HG03064 (cell line): ENCODE data around the gene ALKBH6.

Experiments
- ATAC-seq: cut with Tn5 transposase; IDR thresholded peaks from one replicate; pipeline ENCODE4 v1.9.1; 2021; ENCODE audit warnings: low read depth; ENCODE audit not compliant: unreplicated experiment

The ALKBH6 gene

DNA sequence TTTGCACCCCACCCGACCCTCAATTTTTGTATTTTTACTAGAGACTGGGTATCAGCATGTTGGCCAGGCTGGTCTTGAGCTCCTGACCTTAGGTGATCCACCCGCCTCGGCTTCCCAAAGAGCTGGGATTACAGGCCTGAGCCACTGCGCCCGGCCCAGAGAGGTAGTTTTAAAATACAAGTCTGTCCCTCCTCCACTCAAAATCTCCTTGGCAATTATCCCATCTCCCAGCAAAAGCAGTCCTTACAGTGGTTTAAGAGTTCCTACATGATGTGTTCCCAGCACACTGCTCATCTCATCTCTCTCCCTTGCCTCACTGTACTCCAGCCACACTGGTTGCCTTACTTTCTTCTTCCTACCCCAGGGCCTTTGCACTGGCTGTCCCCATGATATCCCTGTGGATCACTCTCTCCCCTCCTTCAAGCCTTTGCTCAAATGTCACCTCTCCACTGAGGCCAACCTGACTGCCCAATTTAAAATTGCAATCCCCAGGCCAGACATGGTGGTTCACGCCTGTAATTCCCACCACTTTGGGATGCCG lies 53.5 kb downstream of the ALKBH6 start:
- ATAC-seq = no peak

DNA sequence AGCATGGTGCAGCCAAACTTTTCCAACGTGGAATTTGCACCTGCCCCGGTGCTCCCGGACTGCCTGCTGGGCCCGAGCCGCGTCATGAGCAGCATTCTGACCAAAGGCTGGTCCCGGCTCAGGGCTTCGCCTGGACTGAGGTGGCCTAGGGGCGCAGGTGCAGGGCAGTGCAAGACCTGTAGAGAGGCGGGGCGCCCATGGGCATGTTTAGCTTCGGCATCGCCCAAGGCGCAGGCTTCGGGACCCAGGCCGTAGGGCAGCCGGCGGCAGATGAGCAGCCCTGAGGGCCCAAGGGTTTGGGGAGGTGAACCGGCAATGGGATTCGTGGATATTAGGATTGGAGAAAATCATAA lies 54.1 kb downstream of the ALKBH6 start:
- ATAC-seq = no peak
